Prostate gland (tissue), 2 donors: ENCODE data around the gene GAREM1. TPM values are rescaled to one million over a fixed set of nuclear protein-coding genes. Genes with fewer than 3 reads are reported as not detected.

Source experiments
- DNase-seq: peaks from one replicate; pipeline ENCODE4 v3.0.0-alpha.2; 2019; ENCODE audit warnings: low spot score
- H3K27ac ChIP-seq, 2 donors: fragments of 200-600 bp; sonication (generic); 2 replicates each; pipeline ENCODE4 v1.5.1; 2017 to 2019
- H3K27me3 ChIP-seq: fragments of 200-600 bp; sonication (generic); replicated peaks from 2 replicates; pipeline ENCODE4 v1.5.1; 2019; ENCODE audit not compliant: insufficient read depth
- H3K36me3 ChIP-seq, 2 donors: fragments of 200-600 bp; sonication (generic); 1 replicate in 1 of 2; 2 replicates in 1 of 2; pipeline versions ENCODE4 v1.5.1 to v1.8.1; 2017 to 2019
- H3K4me1 ChIP-seq: fragments of 200-600 bp; sonication (generic); replicated peaks from 2 replicates; pipeline ENCODE4 v1.5.1; 2019
- H3K4me3 ChIP-seq, 2 donors: fragments of 200-600 bp; sonication (generic); 2 replicates each; pipeline ENCODE4 v1.5.1; 2017 to 2019
- H3K9me3 ChIP-seq: fragments of 200-600 bp; sonication (generic); 2 replicates; pipeline ENCODE4 v1.5.1; 2017
- POLR2A ChIP-seq: fragments of 450-650 bp; IDR thresholded peaks from one replicate; pipeline ENCODE4 v1.6.1; 2016; ENCODE audit warnings: antibody characterized with exemption, mild to moderate bottlenecking
- POLR2AphosphoS5 ChIP-seq: sonication (generic); formaldehyde crosslinking; IDR thresholded peaks from one replicate; pipeline ENCODE4 v1.6.1; 2017; ENCODE audit warnings: antibody characterized with exemption
- WGBS: methylation state at CpG from one replicate; pipeline ENCODE4 v1.1.5; 2018; 5-methylcytosine and 5-hydroxymethylcytosine counted together
- intact Hi-C: fragments of 100-400 bp; cut with DNase I; formaldehyde crosslinking; loops from one replicate; pipeline ENCODE4 v1.14.2; 2022
- total RNA-seq, 2 donors: library from RNA; depleted of rRNA; stranded (reverse); fragments of >200 nt; gene quantifications; one replicate each; pipeline ENCODE4 v1.1.0, GENCODE V29; 2016
- TF ChIP-seq, protein P1 (sequence below), 4 experiments: fragments of 200-600 bp in 2 of 4; fragments of 450-650 bp in 2 of 4; sonication (generic) in 2 of 4; IDR thresholded peaks; 1 replicate in 3 of 4; 2 replicates in 1 of 4; pipeline ENCODE4 v1.5.1; 2016 to 2019; ENCODE audit warnings: antibody characterized with exemption in 4 of 4, mild to moderate bottlenecking in 2 of 4, moderate library complexity in 2 of 4

Gene GAREM1
- total RNA-seq, 2 donors from 2014 or later: 9.5 to 14.9 TPM

DNA sequence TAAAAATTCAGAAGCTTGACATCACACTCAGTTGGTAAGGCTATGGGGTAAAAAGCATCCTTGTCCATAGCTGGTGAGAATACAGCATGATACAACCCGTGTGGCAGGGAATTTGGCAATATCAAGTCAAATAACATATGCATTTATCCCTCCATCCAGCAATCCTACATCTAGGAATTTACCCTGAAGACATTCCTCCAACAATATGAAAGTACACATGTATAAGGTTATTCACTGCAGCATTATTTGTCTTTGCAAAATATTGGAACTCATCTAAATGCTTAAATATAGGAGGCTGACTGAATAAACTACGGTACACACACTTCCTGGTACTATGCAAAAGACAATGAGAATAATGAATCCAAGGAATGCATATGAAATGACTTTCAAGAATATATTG lies 179.9 kb downstream of the GAREM1 start:
- Histone ChIP-seq H3K4me1 (no peaks in the 10 kb centered on the region), H3K36me3 (no peaks in the 10 kb centered on the region), H3K4me3 (no peak overlapping the region), H3K9me3 (no peaks in the 10 kb centered on the region), H3K27ac (no peak overlapping the region), H3K27me3 (no peaks in the 10 kb centered on the region)
- TF ChIP-seq POLR2AphosphoS5 (no peak), POLR2A (no peak)
- TF ChIP-seq, protein P1, sequence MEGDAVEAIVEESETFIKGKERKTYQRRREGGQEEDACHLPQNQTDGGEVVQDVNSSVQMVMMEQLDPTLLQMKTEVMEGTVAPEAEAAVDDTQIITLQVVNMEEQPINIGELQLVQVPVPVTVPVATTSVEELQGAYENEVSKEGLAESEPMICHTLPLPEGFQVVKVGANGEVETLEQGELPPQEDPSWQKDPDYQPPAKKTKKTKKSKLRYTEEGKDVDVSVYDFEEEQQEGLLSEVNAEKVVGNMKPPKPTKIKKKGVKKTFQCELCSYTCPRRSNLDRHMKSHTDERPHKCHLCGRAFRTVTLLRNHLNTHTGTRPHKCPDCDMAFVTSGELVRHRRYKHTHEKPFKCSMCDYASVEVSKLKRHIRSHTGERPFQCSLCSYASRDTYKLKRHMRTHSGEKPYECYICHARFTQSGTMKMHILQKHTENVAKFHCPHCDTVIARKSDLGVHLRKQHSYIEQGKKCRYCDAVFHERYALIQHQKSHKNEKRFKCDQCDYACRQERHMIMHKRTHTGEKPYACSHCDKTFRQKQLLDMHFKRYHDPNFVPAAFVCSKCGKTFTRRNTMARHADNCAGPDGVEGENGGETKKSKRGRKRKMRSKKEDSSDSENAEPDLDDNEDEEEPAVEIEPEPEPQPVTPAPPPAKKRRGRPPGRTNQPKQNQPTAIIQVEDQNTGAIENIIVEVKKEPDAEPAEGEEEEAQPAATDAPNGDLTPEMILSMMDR (IDR thresholded peaks at IDR 0.05): no peak
- 55% methylated on average over 2 of the region's 2 CpGs for WGBS
- DNase-seq: no peak
- intact Hi-C loops: no loop called here

DNA sequence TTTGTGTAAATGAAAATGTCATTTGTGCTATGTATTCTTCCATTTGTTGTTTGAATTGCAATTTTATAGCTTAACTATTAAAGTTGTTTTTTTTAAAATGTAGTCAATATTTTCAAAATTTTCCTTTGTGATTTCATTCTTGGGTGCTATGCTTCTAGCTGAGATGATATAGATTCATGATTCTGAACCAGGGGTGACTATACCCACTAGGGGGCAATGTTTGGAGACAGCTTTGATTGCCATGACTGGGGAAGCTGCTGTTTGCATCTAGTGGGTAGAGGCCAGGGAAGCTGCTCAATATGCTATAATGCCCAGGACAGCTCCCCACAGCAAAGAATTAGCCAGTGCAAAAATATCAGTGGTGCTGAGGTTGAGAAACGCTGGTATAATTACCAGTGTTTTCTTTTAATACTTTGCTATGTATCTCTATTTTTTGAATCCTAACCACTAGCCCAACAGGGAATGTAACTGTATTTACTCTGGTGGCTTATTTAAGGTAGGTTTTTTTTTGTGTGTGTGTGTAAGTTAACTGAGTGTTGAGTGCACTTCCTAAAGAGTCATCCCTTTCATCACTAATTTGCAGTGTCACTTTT lies 181.1 kb downstream of the GAREM1 start:
- Histone ChIP-seq H3K4me3 (no peak overlapping the region), H3K4me1 (no peaks in the 10 kb centered on the region), H3K27ac (no peak overlapping the region), H3K27me3 (no peaks in the 10 kb centered on the region), H3K9me3 (no peaks in the 10 kb centered on the region), H3K36me3 (no peaks in the 10 kb centered on the region)
- DNase-seq: peak; percentile 55
- intact Hi-C loops: no loop called here
- 36% methylated on average over 1 of the region's 1 CpG for WGBS
- TF ChIP-seq, protein P1 (IDR thresholded peaks at IDR 0.05): peak; percentile 14 to 60 (median 48)
- no peak for TF ChIP-seq POLR2A
- TF ChIP-seq POLR2AphosphoS5: peak; percentile 20

DNA sequence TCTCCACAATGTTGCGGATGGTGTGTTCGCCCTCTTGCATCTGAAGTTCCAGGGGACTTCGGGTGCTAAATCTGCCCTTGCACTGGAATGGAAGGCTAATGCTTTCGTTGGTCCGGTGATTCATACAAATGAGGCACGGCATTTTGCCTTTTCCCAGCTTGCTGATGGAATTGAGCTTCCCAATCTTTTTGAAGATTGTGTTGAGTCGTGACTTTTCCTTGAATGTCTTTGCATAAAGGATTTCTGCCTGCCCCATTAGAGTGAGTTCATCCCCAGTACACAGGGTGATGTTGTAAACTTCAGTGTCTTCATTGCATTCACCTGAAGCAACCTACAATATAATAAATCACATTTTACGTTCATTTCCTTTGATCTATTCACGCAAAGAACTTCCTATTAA lies 182.8 kb downstream of the GAREM1 start:
- TF ChIP-seq, protein P1 (IDR thresholded peaks at IDR 0.05): no peak
- TF ChIP-seq POLR2AphosphoS5 (no peak), POLR2A (no peak)
- no peak for DNase-seq
- no peaks in the 10 kb centered on the region for H3K4me1 ChIP-seq
- no peaks in the 10 kb centered on the region for H3K9me3 ChIP-seq
- no peaks in the 10 kb centered on the region for H3K27me3 ChIP-seq
- no peak overlapping the region for H3K27ac ChIP-seq
- WGBS: 92% methylated on average over 9 of the region's 9 CpGs
- no peak overlapping the region for H3K4me3 ChIP-seq
- intact Hi-C loops: no loop called here
- no peaks in the 10 kb centered on the region for H3K36me3 ChIP-seq

DNA sequence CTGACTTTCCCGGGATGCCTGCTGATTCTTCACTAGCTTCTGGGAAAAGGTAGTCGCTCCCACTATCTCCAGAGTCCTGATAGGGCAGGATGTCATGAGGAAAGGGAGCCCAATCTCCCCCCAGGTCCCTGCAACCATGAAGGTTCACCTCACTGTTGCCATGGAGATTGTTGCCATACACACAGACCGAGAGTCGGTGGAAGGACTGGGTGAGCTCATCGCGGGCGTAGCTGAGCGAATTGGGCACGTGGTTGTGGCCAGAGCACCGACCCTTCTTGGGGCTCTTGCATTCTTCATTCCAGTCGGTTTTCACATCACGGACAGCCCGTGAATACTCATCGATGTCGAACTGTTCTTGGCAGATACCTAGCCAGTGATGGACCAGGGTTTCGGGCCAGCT lies 183.4 kb downstream of the GAREM1 start:
- intact Hi-C loops: no loop called here

DNA sequence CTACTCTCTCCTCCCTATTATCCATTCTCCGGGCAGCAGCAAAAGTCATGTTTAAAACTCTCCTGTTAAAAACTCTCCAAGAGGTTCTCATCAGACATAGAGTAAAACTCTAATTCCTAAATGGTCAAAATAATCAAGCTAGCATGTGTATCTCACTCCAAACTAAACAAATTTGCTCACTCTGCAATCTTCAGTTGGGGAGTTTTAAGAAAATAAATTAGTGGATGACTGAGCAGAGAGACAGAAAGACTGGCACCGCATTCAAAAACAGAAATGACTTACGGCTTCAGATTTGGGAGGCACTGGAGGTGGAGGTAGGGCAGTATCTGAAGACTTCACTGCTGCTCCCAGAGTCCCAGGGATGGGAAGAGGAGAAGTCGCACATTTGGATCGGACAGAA lies 183.9 kb downstream of the GAREM1 start:
- Histone ChIP-seq H3K36me3 (no peaks in the 10 kb centered on the region), H3K27me3 (no peaks in the 10 kb centered on the region), H3K27ac (no peak overlapping the region), H3K4me1 (no peaks in the 10 kb centered on the region), H3K9me3 (no peaks in the 10 kb centered on the region), H3K4me3 (no peak overlapping the region)
- intact Hi-C loops: no loop called here
- DNase-seq: no peak
- 95% methylated on average over 5 of the region's 5 CpGs for WGBS
- TF ChIP-seq, protein P1 (IDR thresholded peaks at IDR 0.05): no peak
- no peak for TF ChIP-seq POLR2AphosphoS5
- no peak for TF ChIP-seq POLR2A

More for the DNA sequence above, 183.4 kb downstream of the GAREM1 start:
- Histone ChIP-seq H3K27ac (no peak overlapping the region), H3K27me3 (no peaks in the 10 kb centered on the region), H3K36me3 (no peaks in the 10 kb centered on the region), H3K4me1 (no peaks in the 10 kb centered on the region), H3K9me3 (no peaks in the 10 kb centered on the region), H3K4me3 (no peak overlapping the region)
- DNase-seq: no peak
- 92% methylated on average over 16 of the region's 16 CpGs for WGBS
- TF ChIP-seq POLR2AphosphoS5 (no peak), POLR2A (no peak)
- TF ChIP-seq, protein P1 (IDR thresholded peaks at IDR 0.05): no peak
